ENCODE data around the gene SLC6A3.

SLC6A3 gene

DNA sequence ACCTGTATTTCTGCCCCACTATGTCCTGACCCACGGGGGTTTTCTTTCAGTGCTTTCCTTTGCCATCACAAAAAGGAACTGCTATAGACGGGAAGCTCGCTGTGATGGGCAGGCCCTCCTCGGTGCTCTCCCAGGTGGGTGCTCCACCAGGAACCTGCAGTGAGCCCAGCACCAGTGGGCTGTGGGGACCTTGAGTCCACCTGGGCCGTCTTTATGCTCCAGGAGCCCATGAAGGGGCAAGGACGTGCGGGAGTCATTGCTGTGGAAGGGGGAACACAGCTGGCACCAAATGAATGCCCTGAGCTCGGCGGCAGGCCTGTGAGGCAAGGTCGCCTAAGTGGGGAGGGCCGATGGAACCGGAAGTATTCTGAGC is 36.7 kb upstream of the SLC6A3 start:
- TF ChIP-seq, protein P1, sequence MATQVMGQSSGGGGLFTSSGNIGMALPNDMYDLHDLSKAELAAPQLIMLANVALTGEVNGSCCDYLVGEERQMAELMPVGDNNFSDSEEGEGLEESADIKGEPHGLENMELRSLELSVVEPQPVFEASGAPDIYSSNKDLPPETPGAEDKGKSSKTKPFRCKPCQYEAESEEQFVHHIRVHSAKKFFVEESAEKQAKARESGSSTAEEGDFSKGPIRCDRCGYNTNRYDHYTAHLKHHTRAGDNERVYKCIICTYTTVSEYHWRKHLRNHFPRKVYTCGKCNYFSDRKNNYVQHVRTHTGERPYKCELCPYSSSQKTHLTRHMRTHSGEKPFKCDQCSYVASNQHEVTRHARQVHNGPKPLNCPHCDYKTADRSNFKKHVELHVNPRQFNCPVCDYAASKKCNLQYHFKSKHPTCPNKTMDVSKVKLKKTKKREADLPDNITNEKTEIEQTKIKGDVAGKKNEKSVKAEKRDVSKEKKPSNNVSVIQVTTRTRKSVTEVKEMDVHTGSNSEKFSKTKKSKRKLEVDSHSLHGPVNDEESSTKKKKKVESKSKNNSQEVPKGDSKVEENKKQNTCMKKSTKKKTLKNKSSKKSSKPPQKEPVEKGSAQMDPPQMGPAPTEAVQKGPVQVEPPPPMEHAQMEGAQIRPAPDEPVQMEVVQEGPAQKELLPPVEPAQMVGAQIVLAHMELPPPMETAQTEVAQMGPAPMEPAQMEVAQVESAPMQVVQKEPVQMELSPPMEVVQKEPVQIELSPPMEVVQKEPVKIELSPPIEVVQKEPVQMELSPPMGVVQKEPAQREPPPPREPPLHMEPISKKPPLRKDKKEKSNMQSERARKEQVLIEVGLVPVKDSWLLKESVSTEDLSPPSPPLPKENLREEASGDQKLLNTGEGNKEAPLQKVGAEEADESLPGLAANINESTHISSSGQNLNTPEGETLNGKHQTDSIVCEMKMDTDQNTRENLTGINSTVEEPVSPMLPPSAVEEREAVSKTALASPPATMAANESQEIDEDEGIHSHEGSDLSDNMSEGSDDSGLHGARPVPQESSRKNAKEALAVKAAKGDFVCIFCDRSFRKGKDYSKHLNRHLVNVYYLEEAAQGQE (IDR thresholded peaks at IDR 0.05; ENCODE audit: insufficient read depth in 1 of 2, low read depth in 2 of 2, low read length in 2 of 2) = no peak
- TF ChIP-seq SIN3A (IDR thresholded peaks at IDR 0.05; ENCODE audit: borderline replicate concordance, insufficient read depth, low read length) (no peak), TAF1 (IDR thresholded peaks at IDR 0.05; ENCODE audit: borderline replicate concordance, insufficient read depth, low read length) (no peak), FOXP2 (optimal IDR thresholded peaks at IDR 0.05; ENCODE audit: borderline replicate concordance, extremely low read depth, extremely low read length, insufficient read depth) (no peak), POLR2AphosphoS5 (IDR thresholded peaks at IDR 0.05; ENCODE audit: low read depth, low read length) (no peak)

DNA sequence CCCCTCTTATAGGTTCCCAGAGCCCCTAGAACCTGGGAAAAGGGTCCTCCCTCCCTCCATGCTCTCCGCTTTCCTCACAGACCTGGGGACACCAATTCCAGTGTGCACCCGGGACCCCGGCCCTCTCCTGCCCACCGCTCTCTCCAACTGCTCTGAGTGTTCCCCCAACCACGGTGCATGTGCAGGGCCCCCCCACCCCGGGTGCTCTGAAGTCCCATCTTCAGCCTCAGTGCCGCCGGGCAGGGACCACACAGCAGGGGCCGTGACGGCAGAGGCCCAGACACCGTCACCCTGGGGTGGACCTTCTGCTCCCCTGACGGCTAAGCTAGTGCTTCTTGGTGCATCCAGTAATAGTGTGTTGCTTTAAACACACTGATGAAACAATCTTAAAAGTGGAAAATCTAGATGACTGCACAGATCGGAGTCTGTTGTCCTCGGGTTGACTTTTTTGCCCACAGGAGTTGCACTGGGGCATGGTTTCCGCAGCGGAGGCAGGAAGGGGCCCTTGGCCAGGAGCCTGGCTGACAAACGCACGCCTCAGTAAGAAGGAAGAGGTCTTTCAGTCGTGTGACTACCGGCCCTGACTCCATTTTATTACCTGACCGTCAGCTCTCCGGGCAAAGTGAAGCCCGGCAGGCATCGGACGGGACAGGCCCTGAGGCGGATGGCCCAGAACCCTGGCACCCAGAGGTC is 36.2 kb upstream of the SLC6A3 start:
- TF ChIP-seq FOXP2 (optimal IDR thresholded peaks at IDR 0.05; ENCODE audit: borderline replicate concordance, extremely low read depth, extremely low read length, insufficient read depth) = no peak
- TF ChIP-seq, protein P1 (IDR thresholded peaks at IDR 0.05; ENCODE audit: insufficient read depth in 1 of 2, low read depth in 2 of 2, low read length in 2 of 2) = no peak
- TF ChIP-seq POLR2AphosphoS5 (IDR thresholded peaks at IDR 0.05; ENCODE audit: low read depth, low read length) = no peak
- no peak for TF ChIP-seq TAF1 (IDR thresholded peaks at IDR 0.05; ENCODE audit: borderline replicate concordance, insufficient read depth, low read length)

DNA sequence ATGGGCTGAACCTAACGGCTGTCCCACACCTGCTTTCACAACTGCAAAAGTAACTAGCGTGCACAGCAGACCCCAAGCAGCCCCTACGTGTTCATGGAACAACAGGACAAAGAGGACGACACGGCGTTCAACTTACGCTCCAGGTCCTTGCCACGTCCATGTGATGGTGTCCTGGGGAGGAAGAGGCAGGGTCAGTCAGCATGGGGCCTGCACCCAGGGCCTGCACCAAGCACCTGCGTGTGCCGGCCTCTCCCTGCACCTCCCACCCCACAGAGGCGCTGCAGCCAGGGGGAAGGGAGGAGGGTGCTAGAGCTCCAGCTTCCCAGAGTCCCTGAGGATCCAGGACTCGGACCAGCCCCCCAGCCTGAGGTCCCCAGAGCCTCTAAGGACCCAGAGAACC is 35.6 kb upstream of the SLC6A3 start:
- TF ChIP-seq POLR2AphosphoS5 (IDR thresholded peaks at IDR 0.05; ENCODE audit: low read depth, low read length) = no peak
- TF ChIP-seq SIN3A (IDR thresholded peaks at IDR 0.05; ENCODE audit: borderline replicate concordance, insufficient read depth, low read length) = no peak
- TF ChIP-seq, protein P1 (IDR thresholded peaks at IDR 0.05; ENCODE audit: insufficient read depth in 1 of 2, low read depth in 2 of 2, low read length in 2 of 2) = no peak
- no peak for TF ChIP-seq FOXP2 (optimal IDR thresholded peaks at IDR 0.05; ENCODE audit: borderline replicate concordance, extremely low read depth, extremely low read length, insufficient read depth)
- TF ChIP-seq TAF1 (IDR thresholded peaks at IDR 0.05; ENCODE audit: borderline replicate concordance, insufficient read depth, low read length) = no peak

DNA sequence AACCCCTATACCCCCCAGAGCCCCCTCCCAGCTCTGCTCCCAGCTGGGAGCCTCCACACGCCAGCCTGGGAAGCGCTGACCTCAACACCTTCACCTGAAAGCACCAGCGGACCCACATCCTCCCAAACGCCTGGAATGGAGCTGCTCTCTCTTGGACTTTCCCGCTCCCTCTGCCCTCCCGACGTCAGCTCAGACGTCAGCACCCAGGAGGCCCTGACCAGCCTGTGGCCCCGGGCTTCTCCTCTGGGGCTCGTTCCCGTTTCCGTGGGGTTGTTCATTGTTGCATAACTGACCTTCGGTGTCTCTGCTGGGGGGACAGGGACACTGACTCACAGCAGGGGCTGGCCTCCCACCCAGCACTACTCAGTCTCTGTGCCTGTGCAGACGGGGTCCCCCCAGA is 35.0 kb upstream of the SLC6A3 start:
- no peak for TF ChIP-seq SIN3A (IDR thresholded peaks at IDR 0.05; ENCODE audit: borderline replicate concordance, insufficient read depth, low read length)
- TF ChIP-seq TAF1 (IDR thresholded peaks at IDR 0.05; ENCODE audit: borderline replicate concordance, insufficient read depth, low read length) = no peak
- TF ChIP-seq POLR2AphosphoS5 (IDR thresholded peaks at IDR 0.05; ENCODE audit: low read depth, low read length) = no peak
- no peak for TF ChIP-seq FOXP2 (optimal IDR thresholded peaks at IDR 0.05; ENCODE audit: borderline replicate concordance, extremely low read depth, extremely low read length, insufficient read depth)
- TF ChIP-seq, protein P1 (IDR thresholded peaks at IDR 0.05; ENCODE audit: insufficient read depth in 1 of 2, low read depth in 2 of 2, low read length in 2 of 2) = no peak
